Activated naive CD4-positive, alpha-beta T cell treated with Interleukin-2 at 50 U/mL for 16 hours (primary cell): ENCODE results near the gene C1QTNF1.
"Not testable (repeated sequence)": the region's sequence is repeated elsewhere in the genome, so short reads cannot be mapped to it uniquely, and the experiment has no call there.

Experiments used
- DNase-seq: peaks from one replicate; pipeline ENCODE4 v3.0.0-alpha.2; 2020

C1QTNF1 gene

GRCh38 chr17:79062691-79063090 lies 38.7 kb downstream of the C1QTNF1 start:
- DNase-seq = no peak

GRCh38 chr17:79064026-79064425 lies 40.1 kb downstream of the C1QTNF1 start:
- no peak for DNase-seq

GRCh38 chr17:79065105-79065670 lies 41.2 kb downstream of the C1QTNF1 start:
- peak; percentile 64 for DNase-seq

- no peak for DNase-seq
Observed at GRCh38 chr17:79066963-79067362, 43.0 kb downstream of the C1QTNF1 start.

- no peak for DNase-seq
Observed at GRCh38 chr17:79070266-79070880, 46.4 kb downstream of the C1QTNF1 start.

GRCh38 chr17:79071161-79071740 lies 47.3 kb downstream of the C1QTNF1 start:
- no peak for DNase-seq

GRCh38 chr17:79072544-79072943 lies 48.6 kb downstream of the C1QTNF1 start:
- no peak for DNase-seq

GRCh38 chr17:79073016-79073705 lies 49.2 kb downstream of the C1QTNF1 start:
- no peak for DNase-seq

- DNase-seq = no peak
Observed at GRCh38 chr17:79073706-79074088, 49.7 kb downstream of the C1QTNF1 start.

- DNase-seq = not testable (repeated sequence)
Observed at GRCh38 chr17:79074121-79074648, 50.2 kb downstream of the C1QTNF1 start.

- DNase-seq = peak; percentile 91
Observed at GRCh38 chr17:79074649-79075445, 50.9 kb downstream of the C1QTNF1 start, which contains the start of gene ENGASE. TSS of gene ENGASE (plus strand) at chr17:79074824. CDS start at chr17:79074945, 121 bp downstream.

GRCh38 chr17:79075446-79075750 lies 51.4 kb downstream of the C1QTNF1 start:
- no peak for DNase-seq

- DNase-seq = no peak
Observed at GRCh38 chr17:79075861-79076406, 52.0 kb downstream of the C1QTNF1 start.

- DNase-seq = no peak
Observed at GRCh38 chr17:79077587-79077986, 53.6 kb downstream of the C1QTNF1 start.

- DNase-seq = no peak
Observed at GRCh38 chr17:79078476-79079190, 54.7 kb downstream of the C1QTNF1 start.

GRCh38 chr17:79079421-79080200 lies 55.6 kb downstream of the C1QTNF1 start:
- DNase-seq = no peak

GRCh38 chr17:79080349-79080748 lies 56.4 kb downstream of the C1QTNF1 start:
- DNase-seq = no peak

- DNase-seq = no peak
Observed at GRCh38 chr17:79080761-79081290, 56.9 kb downstream of the C1QTNF1 start.

- no peak for DNase-seq
Observed at GRCh38 chr17:79081571-79082276, 57.8 kb downstream of the C1QTNF1 start.
